K562 (cell line): Measurements from ENCODE around the gene GRWD1. TPM values are rescaled to one million over a fixed set of nuclear protein-coding genes. Genes with fewer than 3 reads are reported as not detected.

Experiments used
- ATAC-seq: fragments of 200-7000 bp; cut with Tn5 transposase; 3 replicates; pipeline ENCODE4 v1.9.1; 2020; ENCODE audit warnings: moderate library complexity
- BruUV-seq: library from RNA; stranded (reverse); fragments of 400-500 nt; replicated peaks from 2 replicates; lab custom pipeline; 2021; lab: Mats Ljungman, UMichigan
- CTCF ChIA-PET: fragments of 300-600 bp; formaldehyde crosslinking; extraction: SDS; loops from one replicate; lab custom pipeline; 2021; ENCODE audit warnings: low intra/inter-chr PET ratio; lab: Yijun Ruan, JAX
- POLR2A ChIA-PET: fragments of 300-600, 350-650 bp; sonication (Branson Sonifier 250); formaldehyde crosslinking; extraction: SDS; loops from one replicate; lab custom pipeline; 2021; ENCODE audit warnings: antibody characterized with exemption, inconsistent platforms; lab: Yijun Ruan, JAX
- DNase-seq, 4 experiments: peaks; one replicate each; pipeline versions ENCODE4 v3.0.0 to v3.0.0-alpha.2; 2011 to 2018; ENCODE audit warnings: low spot score in 3 of 4, mixed read lengths in 3 of 4; ENCODE audit errors: extremely low read depth in 1 of 4
- FAIRE-seq: peaks from 2 replicates; lab custom pipeline; 2011; peaks lifted over from hg19 to GRCh38; lab: Jason Lieb, UNC
- H2AFZ ChIP-seq: 2 replicates; pipeline ENCODE4 v1.6.0; 2011; ENCODE audit warnings: low read depth, low read length, control low read depth, inconsistent platforms
- H3K27ac ChIP-seq: fragments of 200-600 bp; 3 replicates; pipeline ENCODE4 v1.8.0; 2011; ENCODE audit warnings: low read depth, mild to moderate bottlenecking, control low read depth, inconsistent platforms, low read length, moderate library complexity, mixed read lengths; ENCODE audit errors: extremely low read depth
- H3K27me3 ChIP-seq, 2 experiments: fragments of 300-600 bp in 1 of 2; 2 replicates in 1 of 2; 3 replicates in 1 of 2; pipeline versions ENCODE4 v1.6.0 to v1.8.0; 2011; ENCODE audit warnings: inconsistent platforms in 2 of 2, low read length in 2 of 2, mild to moderate bottlenecking in 1 of 2, mixed read lengths in 1 of 2, moderate library complexity in 1 of 2; ENCODE audit not compliant: control insufficient read depth in 2 of 2, insufficient read depth in 2 of 2
- H3K36me3 ChIP-seq: fragments of 300-600 bp; 3 replicates; pipeline ENCODE4 v1.8.0; 2011; ENCODE audit warnings: mild to moderate bottlenecking, low read length, inconsistent platforms; ENCODE audit not compliant: control insufficient read depth, insufficient read depth
- H3K4me1 ChIP-seq, 2 experiments: fragments of 200-600 bp in 1 of 2; replicated peaks in 1 of 2; 2 replicates in 1 of 2; 3 replicates in 1 of 2; pipeline versions ENCODE4 v1.5.1 to v1.8.0; 2011; ENCODE audit warnings: inconsistent platforms in 2 of 2, low read length in 2 of 2, mild to moderate bottlenecking in 1 of 2, mixed read lengths in 1 of 2, moderate library complexity in 1 of 2; ENCODE audit not compliant: control insufficient read depth in 2 of 2, insufficient read depth in 2 of 2
- H3K4me2 ChIP-seq: 2 replicates; pipeline ENCODE4 v1.6.1; 2011; ENCODE audit warnings: low read length, control low read depth, inconsistent platforms, mixed read lengths; ENCODE audit not compliant: insufficient read depth
- H3K4me3 ChIP-seq: fragments of 200-600 bp; sonication (generic), shearing (Covaris generic); 2 replicates; pipeline ENCODE4 v1.5.1; 2016; ENCODE audit warnings: control low read depth, inconsistent platforms
- H3K79me2 ChIP-seq: fragments of 200-600 bp; 3 replicates; pipeline ENCODE4 v1.8.0; 2011; ENCODE audit warnings: low read length, inconsistent platforms; ENCODE audit not compliant: control insufficient read depth, insufficient read depth
- H3K9ac ChIP-seq, 2 experiments: 2 replicates each; pipeline versions ENCODE4 v1.6.0 to v1.6.1; 2011; ENCODE audit warnings: low read depth in 2 of 2, low read length in 2 of 2, control low read depth in 1 of 2, inconsistent platforms in 1 of 2, mild to moderate bottlenecking in 1 of 2, mixed read lengths in 1 of 2; ENCODE audit not compliant: insufficient read depth in 1 of 2
- H3K9me1 ChIP-seq: one replicate; pipeline ENCODE4 v1.6.0; 2011; ENCODE audit warnings: inconsistent platforms, mild to moderate bottlenecking, low read length, moderate library complexity; ENCODE audit not compliant: control insufficient read depth, insufficient read depth
- H3K9me3 ChIP-seq: replicated peaks from 2 replicates; pipeline ENCODE4 v1.5.1; 2011; ENCODE audit warnings: low read depth, low read length, inconsistent platforms; ENCODE audit not compliant: control insufficient read depth, insufficient read depth
- H4K20me1 ChIP-seq: replicated peaks from 2 replicates; pipeline ENCODE4 v1.6.1; 2011; ENCODE audit warnings: low read length, inconsistent platforms, mixed read lengths; ENCODE audit not compliant: control insufficient read depth, insufficient read depth
- ZFP36 ChIP-seq: fragments of 150-350 bp; IDR thresholded peaks from 2 replicates; pipeline ENCODE4 v1.6.1; 2018; ENCODE audit warnings: low read length, low read depth; ENCODE audit not compliant: partially characterized antibody
- ZFPM2 ChIP-seq: fragments of 250-450 bp; sonication (Bioruptor Pico); IDR thresholded peaks from 2 replicates; pipeline ENCODE4 v1.5.1; 2022; ENCODE audit warnings: mild to moderate bottlenecking
- ZNF79 ChIP-seq: fragments of 250-450 bp; sonication (Bioruptor Pico); IDR thresholded peaks from 2 replicates; pipeline ENCODE4 v1.4.0; 2020; ENCODE audit warnings: low read depth, mild to moderate bottlenecking, moderate library complexity
- ZSCAN29 ChIP-seq: fragments of 450-650 bp; IDR thresholded peaks from 2 replicates; pipeline ENCODE4 v1.6.1; 2017
- WGBS: fragments of 100-300 bp; shearing (Covaris generic); methylation state at CpG from one replicate; pipeline ENCODE4 v1.1.6; 2016; ENCODE audit warnings: low coverage, mixed read lengths; ENCODE audit not compliant: insufficient coverage; ENCODE audit errors: missing lambda C conversion rate; 5-methylcytosine and 5-hydroxymethylcytosine counted together
- in situ Hi-C: fragments of 300-500 bp; cut with MboI; formaldehyde crosslinking; loops from 4 replicates; pipeline ENCODE4 v1.15.0; 2018; ENCODE audit warnings: inconsistent platforms, mixed read lengths
- intact Hi-C: fragments of 100-400 bp; cut with micrococcal nuclease; formaldehyde crosslinking; loops from 2 replicates; pipeline ENCODE4 v1.14.2; 2022
- polyA plus RNA-seq, 8 experiments: library from polyadenylated mRNA; depleted of rRNA in 4 of 8; stranded (reverse) in 5 of 8; unstranded in 3 of 8; fragments of >200 nt; fragmentation: Nextera tagmentation in 2 of 8; fragmentation: Illumina TruSeq in 1 of 8; extraction: Ambion mirVana in 2 of 8; extraction: Trizol in 1 of 8; gene quantifications; 2 replicates each; pipeline versions ENCODE4 v1.2.1 to v1.2.3, GENCODE V29; 2011 to 2014; ENCODE audit warnings: inconsistent platforms in 1 of 8, missing spikeins in 1 of 8
- total RNA-seq, 7 experiments: library from RNA; depleted of rRNA in 6 of 7; stranded (reverse); fragments of >200 nt in 6 of 7; fragmentation: Illumina TruSeq in 2 of 7; extraction: Trizol in 2 of 7; gene quantifications; 2 replicates each; pipeline versions ENCODE4 v1.2.1 to v1.2.3, GENCODE V29; 2011 to 2021; ENCODE audit warnings: low replicate concordance in 1 of 7

GRWD1 gene
- total and polyA plus RNA-seq, 9 of the 15 experiments (the other 6 are each of a cell fraction or from before 2014, with no cell fraction given): 1.5 to 87.2 (median 24.5) TPM

DNA sequence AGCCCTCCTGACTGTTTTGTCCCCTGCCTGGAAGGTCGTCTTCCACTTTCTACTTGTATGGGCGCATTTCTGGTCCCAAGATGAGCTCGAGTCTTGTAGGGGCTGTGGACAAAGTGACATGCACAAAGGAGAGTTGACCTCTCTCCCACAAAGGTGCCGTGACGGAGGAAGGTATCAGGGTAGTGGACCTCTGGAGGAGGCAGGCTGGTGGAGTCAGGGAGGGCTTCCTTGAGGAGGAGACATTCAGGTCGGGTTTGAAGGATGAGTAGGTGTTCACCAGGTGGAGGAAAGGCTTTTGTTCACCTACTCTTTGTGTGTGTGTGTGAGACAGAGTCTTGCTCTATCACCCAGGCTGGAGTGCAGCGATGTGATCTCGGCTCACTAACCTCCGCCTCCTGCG lies 25.1 kb downstream of the GRWD1 start:
- H3K9me3 ChIP-seq: no peaks in the 10 kb centered on the region
- no peak for FAIRE-seq
- DNase-seq: no peak
- WGBS: 89% methylated on average over 10 of the region's 10 CpGs
- peak; percentile 72 for TF ChIP-seq ZFP36
- TF ChIP-seq ZFPM2 (CRISPR knock-in tag): no peak
- H3K9ac ChIP-seq: no peak overlapping the region
- no peak overlapping the region for H2AFZ ChIP-seq
- peaks cover 16% of the 10 kb centered on the region for H3K79me2 ChIP-seq
- H3K9me1 ChIP-seq: peaks cover 3% of the 10 kb centered on the region
- peaks cover 7 to 25% of the 10 kb centered on the region in 2 experiments; a peak in 4 of 5 replicates for H3K4me1 ChIP-seq
- H3K27ac ChIP-seq: no peak overlapping the region
- no peaks in the 10 kb centered on the region for H3K27me3 ChIP-seq
- CTCF ChIA-PET: no interaction called here
- no peak overlapping the region for H3K4me3 ChIP-seq
- in situ Hi-C loops: no loop called here
- intact Hi-C loops: no loop called here
- POLR2A ChIA-PET: interaction anchor here (0.6 to 1.7 kb wide), 7 partner anchors 10 to 312 kb away, joined by 3 to 9 read pairs (median 4); no protein-coding TSS in a partner anchor
- H3K36me3 ChIP-seq: peaks cover 57% of the 10 kb centered on the region
- no peak overlapping the region for H3K4me2 ChIP-seq
- no peak for ATAC-seq
- peaks cover 16% of the 10 kb centered on the region for H4K20me1 ChIP-seq
- BruUV-seq: no TSS peak

- CTCF ChIA-PET: no interaction called here
- Histone ChIP-seq H3K4me2 (no peak overlapping the region), H3K9me1 (peaks cover 3% of the 10 kb centered on the region), H3K9me3 (no peaks in the 10 kb centered on the region), H3K4me1 (peaks cover 7 to 25% of the 10 kb centered on the region in 2 experiments; a peak in 4 of 5 replicates), H3K27me3 (no peaks in the 10 kb centered on the region), H3K36me3 (peaks cover 64% of the 10 kb centered on the region), H3K4me3 (no peak overlapping the region), H4K20me1 (peaks cover 16% of the 10 kb centered on the region), H2AFZ (no peak overlapping the region), H3K27ac (no peak overlapping the region), H3K9ac (peak overlapping the region in 1 of 2 experiments; percentile 72; a peak in 1 of 4 replicates), H3K79me2 (peaks cover 16% of the 10 kb centered on the region)
- TF ChIP-seq ZSCAN29: no peak
- TF ChIP-seq ZNF79: no peak
- 100% methylated on average over 4 of the region's 4 CpGs for WGBS
- POLR2A ChIA-PET: no interaction called here
- FAIRE-seq (no peak), DNase-seq (no peak), ATAC-seq (no peak)
- in situ Hi-C loops: no loop called here
- intact Hi-C loops: no loop called here
- BruUV-seq: no TSS peak
These were observed 26.1 kb downstream of the GRWD1 start for GRCh38 chr19:48471836-48472235.
